Spleen (tissue), 7 donors: ENCODE data around the gene TRIM41.

Source experiments
- POLR2A ChIP-seq, 3 donors: fragments of 450-650 bp; IDR thresholded peaks; one replicate each; pipeline ENCODE4 v1.5.1; 2017; ENCODE audit warnings: antibody characterized with exemption in 3 of 3, mild to moderate bottlenecking in 1 of 3
- POLR2AphosphoS5 ChIP-seq, 3 donors: sonication (generic); formaldehyde crosslinking; IDR thresholded peaks; one replicate each; pipeline ENCODE4 v1.5.1; 2017; ENCODE audit warnings: antibody characterized with exemption in 3 of 3
- TF ChIP-seq, protein P1 (sequence below), 11 experiments: fragments of 200-600 bp in 7 of 11; fragments of 450-650 bp in 4 of 11; sonication (generic) in 4 of 11; IDR thresholded peaks in 8 of 11; conservative IDR thresholded peaks in 3 of 11; 1 replicate in 7 of 11; 2 replicates in 4 of 11; pipeline versions ENCODE4 v1.4.0 to v1.8.0; 2016 to 2021; ENCODE audit warnings: antibody characterized with exemption in 11 of 11, inconsistent platforms in 4 of 11, mild to moderate bottlenecking in 1 of 11
- donor health status: DM: no; HTN: no; CAD: no; lungs with moderate emphysema.
- donor health status: DM: no; HTN: no; CAD: no.
- donor health status: DM: no; HTN: no; CAD: no.

DNA sequence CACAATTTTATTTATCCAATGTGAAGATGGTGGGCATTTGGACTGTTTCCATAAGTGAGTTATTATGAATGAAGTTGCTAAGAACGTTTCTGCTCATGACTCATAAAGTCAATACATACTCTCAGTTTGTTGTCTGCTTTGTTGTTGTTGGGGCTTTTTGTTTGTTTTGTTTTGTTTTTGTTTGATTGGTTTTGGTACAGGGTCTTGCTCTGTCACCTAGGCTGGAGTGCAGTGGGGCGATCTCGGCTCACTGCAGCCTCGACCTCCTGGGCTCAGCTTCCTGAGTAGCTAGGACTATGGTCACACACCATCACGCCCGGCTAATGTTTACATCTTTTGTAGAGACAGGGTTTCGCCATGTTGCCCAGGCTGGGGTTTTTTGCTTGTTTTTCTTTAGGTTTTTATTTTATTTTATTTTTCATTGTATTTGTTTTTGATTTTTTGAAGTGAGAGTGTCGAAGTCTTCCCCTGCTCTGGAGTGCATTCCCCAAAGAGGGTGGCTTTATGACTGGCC, 36.0 kb upstream of the TRIM41 start:
- no peak for TF ChIP-seq POLR2A (IDR thresholded peaks at IDR 0.05)
- TF ChIP-seq, protein P1, sequence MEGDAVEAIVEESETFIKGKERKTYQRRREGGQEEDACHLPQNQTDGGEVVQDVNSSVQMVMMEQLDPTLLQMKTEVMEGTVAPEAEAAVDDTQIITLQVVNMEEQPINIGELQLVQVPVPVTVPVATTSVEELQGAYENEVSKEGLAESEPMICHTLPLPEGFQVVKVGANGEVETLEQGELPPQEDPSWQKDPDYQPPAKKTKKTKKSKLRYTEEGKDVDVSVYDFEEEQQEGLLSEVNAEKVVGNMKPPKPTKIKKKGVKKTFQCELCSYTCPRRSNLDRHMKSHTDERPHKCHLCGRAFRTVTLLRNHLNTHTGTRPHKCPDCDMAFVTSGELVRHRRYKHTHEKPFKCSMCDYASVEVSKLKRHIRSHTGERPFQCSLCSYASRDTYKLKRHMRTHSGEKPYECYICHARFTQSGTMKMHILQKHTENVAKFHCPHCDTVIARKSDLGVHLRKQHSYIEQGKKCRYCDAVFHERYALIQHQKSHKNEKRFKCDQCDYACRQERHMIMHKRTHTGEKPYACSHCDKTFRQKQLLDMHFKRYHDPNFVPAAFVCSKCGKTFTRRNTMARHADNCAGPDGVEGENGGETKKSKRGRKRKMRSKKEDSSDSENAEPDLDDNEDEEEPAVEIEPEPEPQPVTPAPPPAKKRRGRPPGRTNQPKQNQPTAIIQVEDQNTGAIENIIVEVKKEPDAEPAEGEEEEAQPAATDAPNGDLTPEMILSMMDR (IDR thresholded peaks at IDR 0.05 in 8 of 11, conservative IDR thresholded peaks at IDR 0.05 in 3 of 11) = no peak
- no peak for TF ChIP-seq POLR2AphosphoS5 (IDR thresholded peaks at IDR 0.05)
